Vagina (tissue), 2 donors: Measurements from ENCODE around the gene MFNG. TPM values are rescaled to one million over a fixed set of nuclear protein-coding genes. Genes with fewer than 3 reads are reported as not detected.

Source experiments
- DNase-seq, 2 donors: peaks; one replicate each; pipeline ENCODE4 v3.0.0-alpha.2; 2017; ENCODE audit errors: extremely low spot score in 2 of 2
- H3K27ac ChIP-seq: fragments of 200-600 bp; sonication (generic); one replicate; pipeline ENCODE4 v1.5.1; 2019
- H3K27me3 ChIP-seq: fragments of 200-600 bp; sonication (generic); one replicate; pipeline ENCODE4 v1.5.1; 2019
- H3K36me3 ChIP-seq, 2 donors: fragments of 200-600 bp; sonication (generic); one replicate each; pipeline ENCODE4 v1.5.1; 2017 to 2019
- H3K4me1 ChIP-seq: fragments of 200-600 bp; sonication (generic); one replicate; pipeline ENCODE4 v1.5.1; 2019
- H3K4me3 ChIP-seq, 2 donors: fragments of 200-600 bp; sonication (generic); 1 replicate in 1 of 2; 2 replicates in 1 of 2; pipeline ENCODE4 v1.5.1; 2016 to 2019
- H3K9me3 ChIP-seq: fragments of 200-600 bp; sonication (generic); one replicate; pipeline ENCODE4 v1.5.1; 2019
- CTCF ChIP-seq, 3 experiments: fragments of 450-650 bp in 2 of 3; fragments of 200-600 bp in 1 of 3; sonication (generic) in 1 of 3; IDR thresholded peaks; one replicate each; pipeline ENCODE4 v1.5.1; 2017 to 2019; ENCODE audit warnings: antibody characterized with exemption in 3 of 3, mild to moderate bottlenecking in 2 of 3, moderate library complexity in 2 of 3
- POLR2A ChIP-seq, 2 donors: fragments of 450-650 bp; IDR thresholded peaks; one replicate each; pipeline ENCODE4 v1.6.1; 2017; ENCODE audit warnings: antibody characterized with exemption in 2 of 2, mild to moderate bottlenecking in 2 of 2, moderate library complexity in 2 of 2
- POLR2AphosphoS5 ChIP-seq, 2 donors: sonication (generic); formaldehyde crosslinking; IDR thresholded peaks; one replicate each; pipeline ENCODE4 v1.9.0; 2017; ENCODE audit warnings: antibody characterized with exemption in 2 of 2, mild to moderate bottlenecking in 2 of 2, low read depth in 1 of 2; ENCODE audit not compliant: insufficient read depth in 1 of 2
- intact Hi-C: fragments of 100-400 bp; cut with DNase I; formaldehyde crosslinking; loops from one replicate; pipeline ENCODE4 v1.15.1; 2023
- total RNA-seq: library from RNA; depleted of rRNA; stranded (reverse); fragments of >200 nt; gene quantifications from one replicate; pipeline ENCODE4 v1.2.3, GENCODE V29; 2016

The MFNG gene
- total RNA-seq, 1 donor from 2014 or later = 15.2 TPM

GRCh38 chr22:37448516-37449127 lies 37.6 kb downstream of the MFNG start:
- Histone ChIP-seq H3K4me1 (no peaks in the 10 kb centered on the region), H3K4me3 (no peak overlapping the region), H3K36me3 (no peaks in the 10 kb centered on the region), H3K27ac (no peak overlapping the region), H3K9me3 (no peaks in the 10 kb centered on the region), H3K27me3 (no peaks in the 10 kb centered on the region)
- no peak for TF ChIP-seq POLR2AphosphoS5 (IDR thresholded peaks at IDR 0.05; ENCODE audit: insufficient read depth in 1 of 2, low read depth in 1 of 2)
- no peak for TF ChIP-seq POLR2A (IDR thresholded peaks at IDR 0.05)
- TF ChIP-seq CTCF (IDR thresholded peaks at IDR 0.05) = no peak
- intact Hi-C loops = no loop called here
- DNase-seq = no peak

GRCh38 chr22:37445501-37445900 lies 40.7 kb downstream of the MFNG start:
- no peak for TF ChIP-seq CTCF (IDR thresholded peaks at IDR 0.05)
- Histone ChIP-seq H3K4me1 (no peaks in the 10 kb centered on the region), H3K36me3 (no peaks in the 10 kb centered on the region), H3K27ac (no peak overlapping the region), H3K27me3 (no peaks in the 10 kb centered on the region), H3K9me3 (no peaks in the 10 kb centered on the region), H3K4me3 (no peak overlapping the region)
- DNase-seq = no peak
- intact Hi-C loops = no loop called here

- no peaks in the 10 kb centered on the region for H3K27me3 ChIP-seq
These were observed 42.2 kb downstream of the MFNG start for GRCh38 chr22:37443977-37444376.

GRCh38 chr22:37443086-37443485 lies 43.1 kb downstream of the MFNG start:
- H3K4me1 ChIP-seq = no peaks in the 10 kb centered on the region
- TF ChIP-seq POLR2A (IDR thresholded peaks at IDR 0.05) (no peak), CTCF (IDR thresholded peaks at IDR 0.05) (no peak), POLR2AphosphoS5 (IDR thresholded peaks at IDR 0.05; ENCODE audit: insufficient read depth in 1 of 2, low read depth in 1 of 2) (no peak)
- DNase-seq = no peak
- H3K27ac ChIP-seq = no peak overlapping the region
- H3K36me3 ChIP-seq = no peaks in the 10 kb centered on the region
- intact Hi-C loops = no loop called here
- no peaks in the 10 kb centered on the region for H3K27me3 ChIP-seq
- no peaks in the 10 kb centered on the region for H3K9me3 ChIP-seq
- H3K4me3 ChIP-seq = no peak overlapping the region

More at GRCh38 chr22:37443977-37444376, 42.2 kb downstream of the MFNG start:
- Histone ChIP-seq H3K9me3 (no peaks in the 10 kb centered on the region), H3K36me3 (no peaks in the 10 kb centered on the region), H3K4me1 (no peaks in the 10 kb centered on the region), H3K4me3 (no peak overlapping the region), H3K27ac (no peak overlapping the region)
- intact Hi-C loops = no loop called here
- TF ChIP-seq POLR2A (IDR thresholded peaks at IDR 0.05) (no peak), CTCF (IDR thresholded peaks at IDR 0.05) (no peak), POLR2AphosphoS5 (IDR thresholded peaks at IDR 0.05; ENCODE audit: insufficient read depth in 1 of 2, low read depth in 1 of 2) (no peak)
- no peak for DNase-seq

GRCh38 chr22:37442537-37442936 lies 43.6 kb downstream of the MFNG start:
- Histone ChIP-seq H3K4me1 (no peaks in the 10 kb centered on the region), H3K36me3 (no peaks in the 10 kb centered on the region), H3K27me3 (no peaks in the 10 kb centered on the region), H3K27ac (no peak overlapping the region), H3K4me3 (no peak overlapping the region), H3K9me3 (no peaks in the 10 kb centered on the region)
- intact Hi-C loops = no loop called here
- TF ChIP-seq POLR2AphosphoS5 (IDR thresholded peaks at IDR 0.05; ENCODE audit: insufficient read depth in 1 of 2, low read depth in 1 of 2) (no peak), POLR2A (IDR thresholded peaks at IDR 0.05) (no peak), CTCF (IDR thresholded peaks at IDR 0.05) (no peak)
- DNase-seq = no peak
